Prostate gland (tissue), 2 donors: ENCODE measurements around the gene ELAPOR1. TPM values are rescaled to one million over a fixed set of nuclear protein-coding genes. Genes with fewer than 3 reads are reported as not detected.

Source experiments
- DNase-seq: peaks from one replicate; pipeline ENCODE4 v3.0.0-alpha.2; 2019; ENCODE audit warnings: low spot score
- H3K27ac ChIP-seq, 2 donors: fragments of 200-600 bp; sonication (generic); 2 replicates each; pipeline ENCODE4 v1.5.1; 2017 to 2019
- H3K27me3 ChIP-seq: fragments of 200-600 bp; sonication (generic); replicated peaks from 2 replicates; pipeline ENCODE4 v1.5.1; 2019; ENCODE audit not compliant: insufficient read depth
- H3K36me3 ChIP-seq, 2 donors: fragments of 200-600 bp; sonication (generic); 1 replicate in 1 of 2; 2 replicates in 1 of 2; pipeline versions ENCODE4 v1.5.1 to v1.8.1; 2017 to 2019
- H3K4me1 ChIP-seq: fragments of 200-600 bp; sonication (generic); replicated peaks from 2 replicates; pipeline ENCODE4 v1.5.1; 2019
- H3K4me3 ChIP-seq, 2 donors: fragments of 200-600 bp; sonication (generic); 2 replicates each; pipeline ENCODE4 v1.5.1; 2017 to 2019
- H3K9me3 ChIP-seq: fragments of 200-600 bp; sonication (generic); 2 replicates; pipeline ENCODE4 v1.5.1; 2017
- POLR2A ChIP-seq: fragments of 450-650 bp; IDR thresholded peaks from one replicate; pipeline ENCODE4 v1.6.1; 2016; ENCODE audit warnings: antibody characterized with exemption, mild to moderate bottlenecking
- POLR2AphosphoS5 ChIP-seq: sonication (generic); formaldehyde crosslinking; IDR thresholded peaks from one replicate; pipeline ENCODE4 v1.6.1; 2017; ENCODE audit warnings: antibody characterized with exemption
- WGBS: methylation state at CpG from one replicate; pipeline ENCODE4 v1.1.5; 2018; 5-methylcytosine and 5-hydroxymethylcytosine counted together
- intact Hi-C: fragments of 100-400 bp; cut with DNase I; formaldehyde crosslinking; loops from one replicate; pipeline ENCODE4 v1.14.2; 2022
- total RNA-seq, 2 donors: library from RNA; depleted of rRNA; stranded (reverse); fragments of >200 nt; gene quantifications; one replicate each; pipeline ENCODE4 v1.1.0, GENCODE V29; 2016
- TF ChIP-seq, protein P1 (sequence below), 4 experiments: fragments of 200-600 bp in 2 of 4; fragments of 450-650 bp in 2 of 4; sonication (generic) in 2 of 4; IDR thresholded peaks; 1 replicate in 3 of 4; 2 replicates in 1 of 4; pipeline ENCODE4 v1.5.1; 2016 to 2019; ENCODE audit warnings: antibody characterized with exemption in 4 of 4, mild to moderate bottlenecking in 2 of 4, moderate library complexity in 2 of 4

The ELAPOR1 gene
- total RNA-seq, 2 donors from 2014 or later, result 102 to 621 TPM

DNA sequence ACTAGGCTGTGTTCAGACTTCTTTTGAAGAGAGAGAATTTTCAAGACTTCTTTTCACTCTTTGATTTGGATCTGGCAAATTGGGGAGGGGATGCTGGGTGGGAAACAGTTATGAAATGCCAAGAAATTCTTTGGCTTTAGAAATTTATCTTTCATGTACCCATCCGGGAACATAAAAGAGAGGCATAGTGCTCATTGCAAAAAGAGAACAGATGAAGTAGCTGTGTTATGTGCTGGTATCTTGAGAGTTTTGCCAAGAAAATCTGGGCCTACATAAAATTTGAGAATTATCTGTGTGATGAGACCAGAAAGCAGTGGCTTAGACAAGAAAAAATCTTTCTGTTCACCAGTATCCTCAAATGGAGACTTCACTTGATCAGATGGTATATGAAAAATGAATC, 19.0 kb upstream of the ELAPOR1 start:
- no peaks in the 10 kb centered on the region for H3K27me3 ChIP-seq
- no peak for TF ChIP-seq POLR2A
- TF ChIP-seq POLR2AphosphoS5, result no peak
- TF ChIP-seq, protein P1, sequence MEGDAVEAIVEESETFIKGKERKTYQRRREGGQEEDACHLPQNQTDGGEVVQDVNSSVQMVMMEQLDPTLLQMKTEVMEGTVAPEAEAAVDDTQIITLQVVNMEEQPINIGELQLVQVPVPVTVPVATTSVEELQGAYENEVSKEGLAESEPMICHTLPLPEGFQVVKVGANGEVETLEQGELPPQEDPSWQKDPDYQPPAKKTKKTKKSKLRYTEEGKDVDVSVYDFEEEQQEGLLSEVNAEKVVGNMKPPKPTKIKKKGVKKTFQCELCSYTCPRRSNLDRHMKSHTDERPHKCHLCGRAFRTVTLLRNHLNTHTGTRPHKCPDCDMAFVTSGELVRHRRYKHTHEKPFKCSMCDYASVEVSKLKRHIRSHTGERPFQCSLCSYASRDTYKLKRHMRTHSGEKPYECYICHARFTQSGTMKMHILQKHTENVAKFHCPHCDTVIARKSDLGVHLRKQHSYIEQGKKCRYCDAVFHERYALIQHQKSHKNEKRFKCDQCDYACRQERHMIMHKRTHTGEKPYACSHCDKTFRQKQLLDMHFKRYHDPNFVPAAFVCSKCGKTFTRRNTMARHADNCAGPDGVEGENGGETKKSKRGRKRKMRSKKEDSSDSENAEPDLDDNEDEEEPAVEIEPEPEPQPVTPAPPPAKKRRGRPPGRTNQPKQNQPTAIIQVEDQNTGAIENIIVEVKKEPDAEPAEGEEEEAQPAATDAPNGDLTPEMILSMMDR (IDR thresholded peaks at IDR 0.05), result no peak
- no peaks in the 10 kb centered on the region for H3K9me3 ChIP-seq
- intact Hi-C loops, result loop anchor here (5.0 kb wide), 1 partner anchor 53 kb away; the partner anchor contains the start of gene WDR47
- no peak for DNase-seq
- no peaks in the 10 kb centered on the region for H3K36me3 ChIP-seq
- H3K4me3 ChIP-seq, result no peak overlapping the region
- 68% methylated on average over 1 of the region's 1 CpG for WGBS
- peaks cover 3% of the 10 kb centered on the region for H3K4me1 ChIP-seq
- no peak overlapping the region for H3K27ac ChIP-seq

GRCh38 chr1:109095631-109096030, 18.3 kb upstream of the ELAPOR1 start:
- Histone ChIP-seq H3K27me3 (no peaks in the 10 kb centered on the region), H3K9me3 (no peaks in the 10 kb centered on the region), H3K4me1 (peaks cover 3% of the 10 kb centered on the region), H3K27ac (peak overlapping the region; percentile 51 to 59), H3K4me3 (no peak overlapping the region), H3K36me3 (no peaks in the 10 kb centered on the region)
- intact Hi-C loops, result no loop called here
- DNase-seq, result no peak
- WGBS, result 78% methylated on average over 1 of the region's 1 CpG
- TF ChIP-seq POLR2A (no peak), POLR2AphosphoS5 (no peak)
- TF ChIP-seq, protein P1 (IDR thresholded peaks at IDR 0.05), result no peak

GRCh38 chr1:109096120-109096519, 17.8 kb upstream of the ELAPOR1 start:
- peaks cover 3% of the 10 kb centered on the region for H3K4me1 ChIP-seq
- H3K27me3 ChIP-seq, result no peaks in the 10 kb centered on the region
- TF ChIP-seq POLR2A, result no peak
- peak; percentile 81 for TF ChIP-seq POLR2AphosphoS5
- no peaks in the 10 kb centered on the region for H3K9me3 ChIP-seq
- H3K36me3 ChIP-seq, result no peaks in the 10 kb centered on the region
- 26% methylated on average over 1 of the region's 1 CpG for WGBS
- H3K4me3 ChIP-seq, result no peak overlapping the region
- H3K27ac ChIP-seq, result peak overlapping the region; percentile 51 to 59
- peak; percentile 45 for DNase-seq
- intact Hi-C loops, result no loop called here

DNA sequence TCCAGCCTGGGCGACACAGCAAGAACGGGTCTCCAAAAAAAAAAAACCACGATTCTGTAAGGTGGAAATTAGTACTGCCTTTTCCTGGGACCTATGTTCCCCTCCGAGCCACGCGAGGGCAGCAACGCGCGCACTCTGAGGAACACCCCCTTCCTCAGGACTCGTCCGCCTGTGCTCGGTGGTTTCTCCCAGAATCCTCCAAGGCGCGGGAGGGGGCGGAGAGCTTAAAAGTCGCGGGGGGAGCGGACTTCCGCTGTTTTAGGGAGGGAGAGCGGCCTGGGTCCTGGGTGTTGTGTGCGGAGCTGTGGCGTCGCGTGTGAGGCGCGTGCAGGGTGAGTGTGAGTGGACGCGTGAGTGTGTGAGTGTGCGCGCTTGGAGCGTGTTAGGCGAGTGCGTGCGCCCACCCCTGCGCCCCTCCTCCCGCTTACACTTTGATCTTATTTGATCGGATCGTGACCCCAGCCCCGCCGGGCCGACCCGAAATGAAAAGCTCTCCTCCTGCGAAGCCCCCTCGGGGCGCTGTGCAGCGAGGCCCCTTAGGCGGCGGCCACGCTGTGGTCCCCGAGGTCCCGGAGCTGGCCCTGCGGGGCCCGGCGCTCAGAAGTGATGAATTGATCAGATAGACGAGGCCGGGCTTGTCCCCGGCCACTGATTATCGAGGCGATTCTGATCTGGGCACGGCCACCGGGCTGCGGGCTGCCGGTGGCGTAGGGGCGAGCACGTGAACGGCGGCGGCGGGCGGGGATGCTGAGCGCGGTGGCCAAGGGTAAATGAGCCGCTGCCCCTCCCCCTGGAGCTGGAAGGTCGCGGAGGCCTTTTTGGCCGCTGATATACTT, 13.8 kb upstream of the ELAPOR1 start:
- H3K27ac ChIP-seq, result peak overlapping the region; percentile 83 to 96

GRCh38 chr1:109104364-109105151, 9.4 kb upstream of the ELAPOR1 start:
- intact Hi-C loops, result no loop called here

More for the DNA sequence above, 13.8 kb upstream of the ELAPOR1 start:
- under 1% methylated on average over 72 of the region's 77 CpGs for WGBS
- Histone ChIP-seq H3K4me3 (peak overlapping the region; percentile 61 to 96), H3K9me3 (no peaks in the 10 kb centered on the region), H3K36me3 (no peaks in the 10 kb centered on the region), H3K27me3 (no peaks in the 10 kb centered on the region), H3K4me1 (no peaks in the 10 kb centered on the region)
- DNase-seq, result peak; percentile 95
- intact Hi-C loops, result no loop called here
- TF ChIP-seq, protein P1 (IDR thresholded peaks at IDR 0.05), result peak; percentile 85 to 95 (median 91)
- peak; percentile 99 for TF ChIP-seq POLR2AphosphoS5
- TF ChIP-seq POLR2A, result peak; percentile 84

More at GRCh38 chr1:109104364-109105151, 9.4 kb upstream of the ELAPOR1 start:
- Histone ChIP-seq H3K9me3 (no peaks in the 10 kb centered on the region), H3K36me3 (no peaks in the 10 kb centered on the region), H3K27me3 (no peaks in the 10 kb centered on the region), H3K4me3 (no peak overlapping the region), H3K4me1 (no peaks in the 10 kb centered on the region), H3K27ac (no peak overlapping the region)
- 90% methylated on average over 20 of the region's 20 CpGs for WGBS
- TF ChIP-seq POLR2A (no peak), POLR2AphosphoS5 (no peak)
- TF ChIP-seq, protein P1 (IDR thresholded peaks at IDR 0.05), result no peak
- no peak for DNase-seq
